Measurements from ENCODE around the gene POLR2H.
A peak's percentile ranks its signal among the peaks of the same experiment; 100 is the strongest.

Gene POLR2H

GRCh38 chr3:184333190-184333589, 28.3 kb upstream of the POLR2H start:
- H3K36me3 ChIP-seq (ENCODE audit: control insufficient read depth, insufficient read depth, low read length), result peaks cover 28% of the 10 kb centered on the region

GRCh38 chr3:184333700-184334099, 27.8 kb upstream of the POLR2H start:
- Histone ChIP-seq H3K4ac (ENCODE audit: low read depth, low read length) (no peak overlapping the region), H3K27me3 (ENCODE audit: insufficient read depth, low read length, poor library complexity) (no peaks in the 10 kb centered on the region), H2BK120ac (ENCODE audit: low read depth, low read length) (no peak overlapping the region), H4K5ac (ENCODE audit: low read length) (no peak overlapping the region), H3K27ac (ENCODE audit: low read depth, low read length) (no peak overlapping the region), H3K18ac (ENCODE audit: low read length) (no peak overlapping the region), H3K56ac (ENCODE audit: low read length) (no peak overlapping the region), H3K4me1 (ENCODE audit: control insufficient read depth, low read depth, low read length) (peaks cover 3% of the 10 kb centered on the region), H2AK5ac (ENCODE audit: low read length) (no peak overlapping the region), H3K79me2 (ENCODE audit: control insufficient read depth, insufficient read depth, low read length) (peaks cover 1% of the 10 kb centered on the region), H4K8ac (ENCODE audit: low read depth, low read length) (no peak overlapping the region), H2BK15ac (replicated peaks; ENCODE audit: low read depth) (no peak overlapping the region), H3K4me2 (ENCODE audit: low read length) (no peak overlapping the region), H3K36me3 (ENCODE audit: control insufficient read depth, insufficient read depth, low read length) (peaks cover 23% of the 10 kb centered on the region), H3K9ac (ENCODE audit: low read length) (no peak overlapping the region), H3K4me3 (ENCODE audit: low read length) (no peak overlapping the region), H2BK5ac (ENCODE audit: low read length) (no peak overlapping the region), H3K23ac (ENCODE audit: low read length) (no peak overlapping the region), H3K79me1 (ENCODE audit: low read length) (peaks cover 6% of the 10 kb centered on the region)
- WGBS (ENCODE audit: extremely low coverage, insufficient coverage, low lambda C conversion rate), result no CpG with 5 or more reads among the region's 3 CpGs
- no peak for DNase-seq

More at GRCh38 chr3:184333190-184333589, 28.3 kb upstream of the POLR2H start:
- Histone ChIP-seq H3K4ac (ENCODE audit: low read depth, low read length) (no peak overlapping the region), H3K4me3 (ENCODE audit: low read length) (no peak overlapping the region), H3K56ac (ENCODE audit: low read length) (no peak overlapping the region), H2BK5ac (ENCODE audit: low read length) (no peak overlapping the region), H2AK5ac (ENCODE audit: low read length) (no peak overlapping the region), H3K27me3 (ENCODE audit: insufficient read depth, low read length, poor library complexity) (no peaks in the 10 kb centered on the region), H4K8ac (ENCODE audit: low read depth, low read length) (no peak overlapping the region), H3K9ac (ENCODE audit: low read length) (no peak overlapping the region), H3K4me2 (ENCODE audit: low read length) (no peak overlapping the region), H3K79me2 (ENCODE audit: control insufficient read depth, insufficient read depth, low read length) (peaks cover 1% of the 10 kb centered on the region), H2BK15ac (replicated peaks; ENCODE audit: low read depth) (no peak overlapping the region), H3K27ac (ENCODE audit: low read depth, low read length) (no peak overlapping the region), H4K5ac (ENCODE audit: low read length) (no peak overlapping the region), H2BK120ac (ENCODE audit: low read depth, low read length) (no peak overlapping the region), H3K79me1 (ENCODE audit: low read length) (peaks cover 9% of the 10 kb centered on the region), H3K23ac (ENCODE audit: low read length) (no peak overlapping the region), H3K18ac (ENCODE audit: low read length) (no peak overlapping the region), H3K4me1 (ENCODE audit: control insufficient read depth, low read depth, low read length) (peaks cover 3% of the 10 kb centered on the region)
- DNase-seq, result no peak
- WGBS (ENCODE audit: extremely low coverage, insufficient coverage, low lambda C conversion rate), result no CpG with 5 or more reads among the region's 6 CpGs

GRCh38 chr3:184334470-184335158, 26.9 kb upstream of the POLR2H start:
- no peak overlapping the region for H3K56ac ChIP-seq (ENCODE audit: low read length)
- no peak overlapping the region for H3K23ac ChIP-seq (ENCODE audit: low read length)
- no peak overlapping the region for H2AK5ac ChIP-seq (ENCODE audit: low read length)
- H3K79me1 ChIP-seq (ENCODE audit: low read length), result peaks cover 3% of the 10 kb centered on the region
- no peaks in the 10 kb centered on the region for H3K27me3 ChIP-seq (ENCODE audit: insufficient read depth, low read length, poor library complexity)
- no peak overlapping the region for H2BK5ac ChIP-seq (ENCODE audit: low read length)
- no peak overlapping the region for H3K4me2 ChIP-seq (ENCODE audit: low read length)
- H3K4me1 ChIP-seq (ENCODE audit: control insufficient read depth, low read depth, low read length), result peaks cover 3% of the 10 kb centered on the region
- no peak overlapping the region for H3K9ac ChIP-seq (ENCODE audit: low read length)
- H4K5ac ChIP-seq (ENCODE audit: low read length), result no peak overlapping the region
- no peak overlapping the region for H4K8ac ChIP-seq (ENCODE audit: low read depth, low read length)
- DNase-seq, result peak; percentile 34
- no peak overlapping the region for H2BK15ac ChIP-seq (replicated peaks; ENCODE audit: low read depth)
- no peak overlapping the region for H2BK120ac ChIP-seq (ENCODE audit: low read depth, low read length)
- no peak overlapping the region for H3K4ac ChIP-seq (ENCODE audit: low read depth, low read length)
- H3K18ac ChIP-seq (ENCODE audit: low read length), result no peak overlapping the region
- no CpG with 5 or more reads among the region's 15 CpGs for WGBS (ENCODE audit: extremely low coverage, insufficient coverage, low lambda C conversion rate)
- no peak overlapping the region for H3K4me3 ChIP-seq (ENCODE audit: low read length)
- no peak overlapping the region for H3K27ac ChIP-seq (ENCODE audit: low read depth, low read length)
- peaks cover 19% of the 10 kb centered on the region for H3K36me3 ChIP-seq (ENCODE audit: control insufficient read depth, insufficient read depth, low read length)
- no peaks in the 10 kb centered on the region for H3K79me2 ChIP-seq (ENCODE audit: control insufficient read depth, insufficient read depth, low read length)

- Histone ChIP-seq H3K9ac (ENCODE audit: low read length) (peak overlapping the region; percentile 3), H3K23ac (ENCODE audit: low read length) (no peak overlapping the region), H3K18ac (ENCODE audit: low read length) (no peak overlapping the region), H4K8ac (ENCODE audit: low read depth, low read length) (no peak overlapping the region), H2BK15ac (replicated peaks; ENCODE audit: low read depth) (no peak overlapping the region), H3K27ac (ENCODE audit: low read depth, low read length) (peak overlapping the region; percentile 41), H3K27me3 (ENCODE audit: insufficient read depth, low read length, poor library complexity) (no peaks in the 10 kb centered on the region), H3K4me1 (ENCODE audit: control insufficient read depth, low read depth, low read length) (peaks cover 3% of the 10 kb centered on the region), H3K56ac (ENCODE audit: low read length) (no peak overlapping the region), H3K4me3 (ENCODE audit: low read length) (no peak overlapping the region), H2BK5ac (ENCODE audit: low read length) (no peak overlapping the region), H2BK120ac (ENCODE audit: low read depth, low read length) (no peak overlapping the region), H3K79me2 (ENCODE audit: control insufficient read depth, insufficient read depth, low read length) (no peaks in the 10 kb centered on the region), H3K4ac (ENCODE audit: low read depth, low read length) (no peak overlapping the region), H3K79me1 (ENCODE audit: low read length) (peaks cover 3% of the 10 kb centered on the region), H4K5ac (ENCODE audit: low read length) (no peak overlapping the region), H3K36me3 (ENCODE audit: control insufficient read depth, insufficient read depth, low read length) (peaks cover 19% of the 10 kb centered on the region), H3K4me2 (ENCODE audit: low read length) (no peak overlapping the region), H2AK5ac (ENCODE audit: low read length) (no peak overlapping the region)
- no peak for DNase-seq
- WGBS (ENCODE audit: extremely low coverage, insufficient coverage, low lambda C conversion rate), result no CpG with 5 or more reads among the region's 4 CpGs
Observed at GRCh38 chr3:184335291-184335660, 26.2 kb upstream of the POLR2H start.

- Histone ChIP-seq H2AK5ac (ENCODE audit: low read length) (peak overlapping the region; percentile 64), H3K4me2 (ENCODE audit: low read length) (peak overlapping the region; percentile 86), H3K18ac (ENCODE audit: low read length) (peak overlapping the region; percentile 64), H3K36me3 (ENCODE audit: control insufficient read depth, insufficient read depth, low read length) (peaks cover 19% of the 10 kb centered on the region), H3K23ac (ENCODE audit: low read length) (peak overlapping the region; percentile 74), H2BK120ac (ENCODE audit: low read depth, low read length) (no peak overlapping the region), H3K27me3 (ENCODE audit: insufficient read depth, low read length, poor library complexity) (no peaks in the 10 kb centered on the region), H3K56ac (ENCODE audit: low read length) (peak overlapping the region; percentile 95), H4K5ac (ENCODE audit: low read length) (no peak overlapping the region), H3K4me1 (ENCODE audit: control insufficient read depth, low read depth, low read length) (peaks cover 3% of the 10 kb centered on the region), H2BK5ac (ENCODE audit: low read length) (no peak overlapping the region), H3K27ac (ENCODE audit: low read depth, low read length) (peak overlapping the region; percentile 87), H2BK15ac (replicated peaks; ENCODE audit: low read depth) (no peak overlapping the region), H4K8ac (ENCODE audit: low read depth, low read length) (no peak overlapping the region), H3K9ac (ENCODE audit: low read length) (peak overlapping the region; percentile 90), H3K4ac (ENCODE audit: low read depth, low read length) (peak overlapping the region; percentile 11), H3K79me2 (ENCODE audit: control insufficient read depth, insufficient read depth, low read length) (no peaks in the 10 kb centered on the region), H3K4me3 (ENCODE audit: low read length) (peak overlapping the region; percentile 80), H3K79me1 (ENCODE audit: low read length) (peaks cover 3% of the 10 kb centered on the region)
- no CpG with 5 or more reads among the region's 77 CpGs for WGBS (ENCODE audit: extremely low coverage, insufficient coverage, low lambda C conversion rate)
- peak; percentile 92 for DNase-seq
Observed at GRCh38 chr3:184335661-184336546, 25.6 kb upstream of the POLR2H start.

Measured in mesendoderm (in vitro differentiated cells).